Body of pancreas (tissue), 4 donors: ENCODE measurements around the gene PLEKHA6. TPM values are rescaled to one million over a fixed set of nuclear protein-coding genes. Genes with fewer than 3 reads are reported as not detected.

Experiments used
- ATAC-seq: fragments of 150-250 bp; one replicate; pipeline ENCODE4 v1.9.1; 2016
- DNase-seq, 4 donors: peaks; one replicate each; pipeline ENCODE4 v3.0.0-alpha.2; 2019
- H3K27ac ChIP-seq, 4 donors: fragments of 200-600 bp; sonication (generic); 1 replicate in 3 of 4; 2 replicates in 1 of 4; pipeline versions ENCODE4 v1.5.1 to v1.6.1; 2016 to 2019; ENCODE audit warnings: mild to moderate bottlenecking in 1 of 4, mixed read lengths in 1 of 4, moderate library complexity in 1 of 4
- H3K27me3 ChIP-seq, 2 donors: fragments of 200-600 bp; sonication (generic); one replicate each; pipeline ENCODE4 v1.6.0; 2016; ENCODE audit warnings: mild to moderate bottlenecking in 1 of 2
- H3K36me3 ChIP-seq, 2 donors: fragments of 200-600 bp; sonication (generic); replicated peaks in 1 of 2; 2 replicates each; pipeline ENCODE4 v1.5.1; 2016; ENCODE audit warnings: low read depth in 2 of 2; ENCODE audit not compliant: insufficient read depth in 1 of 2
- H3K4me1 ChIP-seq: fragments of 200-600 bp; sonication (generic); one replicate; pipeline ENCODE4 v1.6.0; 2016
- H3K4me3 ChIP-seq, 2 donors: fragments of 200-600 bp; sonication (generic); 1 replicate in 1 of 2; 2 replicates in 1 of 2; pipeline ENCODE4 v1.5.1; 2016 to 2019
- H3K9me3 ChIP-seq, 3 donors: fragments of 200-600 bp; sonication (generic); 1 replicate in 2 of 3; 2 replicates in 1 of 3; pipeline ENCODE4 v1.5.1; 2016
- CTCF ChIP-seq, 7 experiments: fragments of 450-650 bp in 4 of 7; fragments of 200-600 bp in 3 of 7; sonication (generic) in 3 of 7; IDR thresholded peaks; one replicate each; pipeline ENCODE4 v1.5.1; 2016 to 2019; ENCODE audit warnings: antibody characterized with exemption in 7 of 7
- POLR2A ChIP-seq, 3 donors: fragments of 450-650 bp; IDR thresholded peaks; one replicate each; pipeline ENCODE4 v1.6.1; 2016; ENCODE audit warnings: antibody characterized with exemption in 3 of 3, mild to moderate bottlenecking in 2 of 3
- WGBS, 2 donors: methylation state at CpG; one replicate each; pipeline ENCODE4 v1.1.5; 2017; 5-methylcytosine and 5-hydroxymethylcytosine counted together
- intact Hi-C: fragments of 100-400 bp; cut with DNase I; formaldehyde crosslinking; loops from one replicate; pipeline ENCODE4 v1.15.1; 2023
- total RNA-seq, 2 donors: library from RNA; depleted of rRNA; stranded (reverse); fragments of >200 nt; gene quantifications; one replicate each; pipeline ENCODE4 v1.1.0, GENCODE V29; 2016

Gene PLEKHA6
- total RNA-seq, 2 donors from 2014 or later: 10.9 to 20.4 TPM

GRCh38 chr1:204251926-204252689 lies 107.6 kb downstream of the PLEKHA6 start:
- H3K4me3 ChIP-seq: no peak overlapping the region
- WGBS, 2 donors: 84 to 87% methylated on average over 6 of the region's 6 CpGs
- H3K4me1 ChIP-seq: no peaks in the 10 kb centered on the region
- TF ChIP-seq POLR2A (IDR thresholded peaks at IDR 0.05) (no peak), CTCF (IDR thresholded peaks at IDR 0.05) (no peak)
- no peak for DNase-seq
- no peak for ATAC-seq
- intact Hi-C loops: no loop called here
- H3K27me3 ChIP-seq: no peaks in the 10 kb centered on the region
- H3K9me3 ChIP-seq: no peaks in the 10 kb centered on the region
- H3K36me3 ChIP-seq: peaks cover 0 to 2% of the 10 kb centered on the region in 2 donors
- H3K27ac ChIP-seq: no peak overlapping the region

GRCh38 chr1:204251286-204251685 lies 108.4 kb downstream of the PLEKHA6 start:
- H3K27ac ChIP-seq: no peak overlapping the region
- intact Hi-C loops: no loop called here
- DNase-seq (no peak), ATAC-seq (no peak)
- H3K9me3 ChIP-seq: no peaks in the 10 kb centered on the region
- no peaks in the 10 kb centered on the region for H3K36me3 ChIP-seq
- H3K27me3 ChIP-seq: no peaks in the 10 kb centered on the region
- H3K4me1 ChIP-seq: no peaks in the 10 kb centered on the region
- no peak overlapping the region for H3K4me3 ChIP-seq
- WGBS, 2 donors: 90 to 93% methylated on average over 7 of the region's 7 CpGs
- TF ChIP-seq CTCF (IDR thresholded peaks at IDR 0.05) (no peak), POLR2A (IDR thresholded peaks at IDR 0.05) (no peak)

- Histone ChIP-seq H3K4me1 (no peaks in the 10 kb centered on the region), H3K27ac (no peak overlapping the region), H3K36me3 (no peaks in the 10 kb centered on the region), H3K9me3 (no peaks in the 10 kb centered on the region), H3K27me3 (no peaks in the 10 kb centered on the region), H3K4me3 (no peak overlapping the region)
- no peak for TF ChIP-seq POLR2A (IDR thresholded peaks at IDR 0.05)
- no peak for TF ChIP-seq CTCF (IDR thresholded peaks at IDR 0.05)
- 83 to 85% methylated on average over 9 to 12 of the region's 12 CpGs for WGBS, 2 donors
- DNase-seq: peak in 1 of 4 donors; percentile 42
- intact Hi-C loops: no loop called here
- ATAC-seq: peak; percentile 33
Observed at GRCh38 chr1:204250428-204251030, 109.2 kb downstream of the PLEKHA6 start.

- 64 to 70% methylated on average over 7 of the region's 7 CpGs for WGBS, 2 donors
- no peaks in the 10 kb centered on the region for H3K27me3 ChIP-seq
- H3K36me3 ChIP-seq: no peaks in the 10 kb centered on the region
- H3K9me3 ChIP-seq: no peaks in the 10 kb centered on the region
- intact Hi-C loops: no loop called here
- no peak overlapping the region for H3K4me3 ChIP-seq
- TF ChIP-seq POLR2A (IDR thresholded peaks at IDR 0.05): no peak
- no peak for TF ChIP-seq CTCF (IDR thresholded peaks at IDR 0.05)
- ATAC-seq: no peak
- DNase-seq: no peak
- no peak overlapping the region for H3K27ac ChIP-seq
- no peaks in the 10 kb centered on the region for H3K4me1 ChIP-seq
Observed at GRCh38 chr1:204249736-204250427, 109.8 kb downstream of the PLEKHA6 start.
